GM10266 (cell line): ENCODE results near the gene COL28A1.

ENCODE experiments used
- DNase-seq: peaks from one replicate; pipeline ENCODE4 v3.0.0; 2012; ENCODE audit errors: extremely low spot score
- CTCF ChIP-seq: IDR thresholded peaks from 2 replicates; pipeline ENCODE4 v1.5.1; 2012; ENCODE audit warnings: mild to moderate bottlenecking, low read depth; ENCODE audit not compliant: control insufficient read depth, insufficient read depth; ENCODE audit errors: missing control alignments

Gene COL28A1

GRCh38 chr7:7536396-7537019 lies 835 bp upstream of the COL28A1 start:
- no peak for TF ChIP-seq CTCF
- DNase-seq: no peak

GRCh38 chr7:7533831-7534430 lies 1.7 kb downstream of the COL28A1 start:
- no peak for TF ChIP-seq CTCF
- no peak for DNase-seq

GRCh38 chr7:7529328-7529727 lies 6.3 kb downstream of the COL28A1 start:
- TF ChIP-seq CTCF: no peak
- no peak for DNase-seq

GRCh38 chr7:7527047-7527446 lies 8.6 kb downstream of the COL28A1 start:
- TF ChIP-seq CTCF: no peak
- DNase-seq: no peak

GRCh38 chr7:7526006-7526405 lies 9.7 kb downstream of the COL28A1 start:
- TF ChIP-seq CTCF: no peak
- no peak for DNase-seq

GRCh38 chr7:7524121-7524520 lies 11.6 kb downstream of the COL28A1 start:
- TF ChIP-seq CTCF: no peak
- no peak for DNase-seq

- no peak for DNase-seq
- TF ChIP-seq CTCF: no peak
Measured at GRCh38 chr7:7522421-7522820, 13.3 kb downstream of the COL28A1 start.
